A204.1 (cell line): ENCODE results near the gene NSD2.

Experiments used
- FAIRE-seq: peaks from 2 replicates; lab custom pipeline; 2012; peaks lifted over from hg19 to GRCh38; lab: Jason Lieb, UNC

NSD2 gene

GRCh38 chr4:1971456-1972200 is 100.4 kb downstream of the NSD2 start:
- no peak for FAIRE-seq

GRCh38 chr4:1972414-1972813 is 101.2 kb downstream of the NSD2 start:
- FAIRE-seq, result no peak

- FAIRE-seq, result no peak
Observed at GRCh38 chr4:1973218-1973617, 102.0 kb downstream of the NSD2 start.

GRCh38 chr4:1973661-1974060 is 102.5 kb downstream of the NSD2 start:
- FAIRE-seq, result no peak

GRCh38 chr4:1974840-1975239 is 103.6 kb downstream of the NSD2 start:
- FAIRE-seq, result no peak

- no peak for FAIRE-seq
Observed at GRCh38 chr4:1975391-1975801, 104.2 kb downstream of the NSD2 start.

GRCh38 chr4:1975880-1976279 is 104.7 kb downstream of the NSD2 start:
- no peak for FAIRE-seq

- no peak for FAIRE-seq
Observed at GRCh38 chr4:1976416-1977352, 105.5 kb downstream of the NSD2 start.

GRCh38 chr4:1978226-1978625 is 107.0 kb downstream of the NSD2 start:
- FAIRE-seq, result no peak

GRCh38 chr4:1978741-1979476 is 107.7 kb downstream of the NSD2 start:
- FAIRE-seq, result no peak

GRCh38 chr4:1979477-1980196 is 108.4 kb downstream of the NSD2 start:
- no peak for FAIRE-seq

- FAIRE-seq, result no peak
Observed at GRCh38 chr4:1980561-1981041, 109.4 kb downstream of the NSD2 start.

GRCh38 chr4:1981251-1982058 is 110.3 kb downstream of the NSD2 start:
- no peak for FAIRE-seq

GRCh38 chr4:1982124-1983052 is 111.2 kb downstream of the NSD2 start:
- FAIRE-seq, result no peak

GRCh38 chr4:1983053-1983845 is 112.1 kb downstream of the NSD2 start:
- FAIRE-seq, result no peak

- FAIRE-seq, result no peak
Observed at GRCh38 chr4:1983846-1984405, 112.7 kb downstream of the NSD2 start.

GRCh38 chr4:1984406-1985191 is 113.4 kb downstream of the NSD2 start:
- no peak for FAIRE-seq

GRCh38 chr4:1985294-1985693 is 114.1 kb downstream of the NSD2 start:
- no peak for FAIRE-seq
